HG03571 (cell line): ENCODE data around the gene ESCO1.
"Not testable (repeated sequence)": the region's sequence is repeated elsewhere in the genome, so short reads cannot be mapped to it uniquely, and the experiment has no call there.

ENCODE experiments used
- ATAC-seq: cut with Tn5 transposase; IDR thresholded peaks from one replicate; pipeline ENCODE4 v1.9.1; 2021; ENCODE audit not compliant: unreplicated experiment

Gene ESCO1, protein sequence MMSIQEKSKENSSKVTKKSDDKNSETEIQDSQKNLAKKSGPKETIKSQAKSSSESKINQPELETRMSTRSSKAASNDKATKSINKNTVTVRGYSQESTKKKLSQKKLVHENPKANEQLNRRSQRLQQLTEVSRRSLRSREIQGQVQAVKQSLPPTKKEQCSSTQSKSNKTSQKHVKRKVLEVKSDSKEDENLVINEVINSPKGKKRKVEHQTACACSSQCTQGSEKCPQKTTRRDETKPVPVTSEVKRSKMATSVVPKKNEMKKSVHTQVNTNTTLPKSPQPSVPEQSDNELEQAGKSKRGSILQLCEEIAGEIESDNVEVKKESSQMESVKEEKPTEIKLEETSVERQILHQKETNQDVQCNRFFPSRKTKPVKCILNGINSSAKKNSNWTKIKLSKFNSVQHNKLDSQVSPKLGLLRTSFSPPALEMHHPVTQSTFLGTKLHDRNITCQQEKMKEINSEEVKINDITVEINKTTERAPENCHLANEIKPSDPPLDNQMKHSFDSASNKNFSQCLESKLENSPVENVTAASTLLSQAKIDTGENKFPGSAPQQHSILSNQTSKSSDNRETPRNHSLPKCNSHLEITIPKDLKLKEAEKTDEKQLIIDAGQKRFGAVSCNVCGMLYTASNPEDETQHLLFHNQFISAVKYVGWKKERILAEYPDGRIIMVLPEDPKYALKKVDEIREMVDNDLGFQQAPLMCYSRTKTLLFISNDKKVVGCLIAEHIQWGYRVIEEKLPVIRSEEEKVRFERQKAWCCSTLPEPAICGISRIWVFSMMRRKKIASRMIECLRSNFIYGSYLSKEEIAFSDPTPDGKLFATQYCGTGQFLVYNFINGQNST

DNA sequence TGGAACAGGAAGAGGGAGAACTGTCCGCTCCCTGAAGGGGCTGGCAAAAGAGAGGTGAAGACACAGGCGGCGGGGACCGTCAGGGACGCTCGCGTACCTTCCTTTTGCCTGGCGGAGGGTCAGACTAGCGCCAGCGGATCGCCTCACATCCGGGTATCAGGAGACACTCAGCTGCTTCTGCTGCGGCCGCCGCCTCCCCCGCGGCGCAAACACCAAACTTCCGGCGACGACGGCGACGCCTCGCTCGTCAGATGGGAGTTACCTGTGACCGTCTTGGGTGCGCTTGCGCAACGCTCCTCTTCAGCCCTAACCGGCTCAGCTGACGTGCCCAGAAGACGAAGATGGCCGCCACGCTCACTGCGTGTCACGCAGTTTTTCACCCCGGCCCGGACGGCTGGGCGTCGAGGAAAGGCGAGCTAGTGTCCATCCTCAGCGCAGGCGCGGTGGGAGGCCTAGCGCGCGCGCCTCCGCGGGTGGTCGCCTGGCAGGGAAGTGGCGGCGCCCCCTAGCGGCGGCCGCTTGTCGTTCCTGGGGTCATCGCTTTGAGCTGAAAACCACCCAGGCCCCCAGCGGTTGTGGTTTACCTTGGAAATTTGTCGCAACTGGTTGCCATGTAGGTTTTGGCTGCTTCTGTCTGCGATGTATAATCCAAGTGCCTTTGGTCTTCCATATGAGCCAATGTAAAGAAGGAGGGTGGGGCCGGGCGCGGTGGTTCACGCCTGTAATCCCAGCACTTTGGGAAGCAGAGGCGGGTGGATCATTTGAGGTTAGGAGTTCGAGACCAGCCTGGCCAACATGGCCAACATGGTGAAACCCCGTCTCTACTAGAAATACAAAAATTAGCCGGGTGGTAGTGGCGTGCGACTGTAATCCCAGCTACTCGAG is at the start of gene ESCO1:
ESCO1 (minus strand) TSS at position 179 of the 885 bp plus-strand sequence. CDS start 25,861 bp downstream, outside the sequence.
- peak; percentile 87 for ATAC-seq

DNA sequence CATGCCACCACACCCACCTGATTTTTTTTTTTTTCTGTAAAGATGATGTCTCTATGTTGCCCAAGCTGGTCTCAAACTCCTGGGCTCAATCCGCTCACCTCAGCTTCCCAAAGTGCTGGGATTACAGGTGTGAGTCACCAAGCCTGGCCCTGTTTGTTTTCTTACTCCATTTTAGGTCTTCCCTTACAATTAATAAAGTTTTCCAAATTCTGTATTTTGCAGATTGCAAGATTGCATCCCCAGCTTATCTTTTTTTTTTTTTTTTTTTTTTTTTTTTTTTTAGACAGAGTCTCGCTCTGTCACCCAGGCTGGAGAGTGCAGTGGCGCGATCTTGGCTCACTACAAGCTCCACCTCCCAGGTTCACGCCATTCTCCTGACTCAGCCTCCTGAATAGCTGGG is 39.9 kb upstream of the ESCO1 start:
- ATAC-seq, result not testable (repeated sequence)

DNA sequence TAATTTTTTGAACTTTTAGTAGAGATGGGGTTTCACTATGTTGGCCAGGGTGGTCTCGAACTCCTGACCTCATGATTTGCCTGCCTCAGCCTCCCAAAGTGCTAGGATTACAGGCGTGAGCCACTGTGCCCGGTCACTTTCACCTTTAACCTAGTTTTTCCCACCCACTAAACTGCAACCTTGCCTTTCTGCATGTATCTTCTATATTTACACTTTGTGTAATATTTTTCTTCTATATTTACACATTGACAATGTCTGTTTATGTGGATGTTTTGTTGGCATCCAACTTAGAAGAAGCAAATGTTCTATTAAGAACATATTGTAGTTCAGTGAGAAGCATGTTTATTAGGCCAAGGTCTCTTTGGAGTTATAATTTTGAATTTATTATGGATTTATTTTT is 38.3 kb upstream of the ESCO1 start:
- ATAC-seq, result no peak

DNA sequence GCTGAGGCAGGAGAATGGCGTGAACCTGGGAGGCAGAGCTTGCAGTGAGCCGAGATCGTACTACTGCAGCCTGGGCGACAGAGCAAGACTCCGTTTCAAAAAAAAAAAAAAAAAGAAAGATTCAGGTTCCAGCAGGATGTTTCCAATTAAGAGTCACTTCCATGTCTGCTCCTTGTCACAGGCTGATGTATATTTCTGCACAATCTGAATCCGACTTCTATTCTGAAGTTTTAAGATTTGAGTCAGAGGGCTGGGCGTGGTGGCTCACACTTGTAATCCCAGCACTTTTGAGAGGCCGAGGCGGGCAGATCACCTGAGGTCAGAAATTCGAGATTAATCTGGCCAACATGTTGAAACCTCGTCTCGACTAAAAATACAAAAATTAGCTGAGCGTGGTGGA is 36.3 kb upstream of the ESCO1 start:
- ATAC-seq, result no peak

DNA sequence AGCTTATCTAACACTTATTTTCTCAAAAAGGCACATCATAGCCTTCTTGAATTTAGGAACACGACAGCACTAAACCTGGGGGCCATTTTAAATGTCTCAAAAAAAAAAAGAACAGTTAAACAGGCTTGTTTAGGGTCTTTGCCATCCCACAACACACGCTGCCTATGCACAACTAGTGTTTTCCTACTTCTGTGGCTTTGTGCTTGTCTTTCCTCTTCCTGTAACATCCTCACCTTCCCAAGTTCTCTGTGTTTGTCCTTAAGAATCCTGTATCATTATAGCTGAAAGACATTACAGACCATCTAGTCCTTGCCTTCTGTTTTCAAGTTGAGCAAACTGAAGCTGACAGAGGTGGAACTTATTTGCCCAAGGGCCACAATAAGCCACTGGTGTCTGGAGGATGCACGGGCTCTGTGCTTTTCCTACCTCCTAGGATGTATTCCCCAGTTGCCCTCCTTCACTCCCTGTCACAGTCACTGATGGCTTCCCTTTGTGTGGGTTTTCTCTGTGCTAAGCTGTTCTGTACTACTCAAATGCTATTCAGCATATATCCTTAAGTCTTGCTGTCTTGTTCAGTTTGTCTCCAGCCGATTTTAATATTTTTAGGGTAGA is 34.2 kb upstream of the ESCO1 start:
- ATAC-seq, result no peak

DNA sequence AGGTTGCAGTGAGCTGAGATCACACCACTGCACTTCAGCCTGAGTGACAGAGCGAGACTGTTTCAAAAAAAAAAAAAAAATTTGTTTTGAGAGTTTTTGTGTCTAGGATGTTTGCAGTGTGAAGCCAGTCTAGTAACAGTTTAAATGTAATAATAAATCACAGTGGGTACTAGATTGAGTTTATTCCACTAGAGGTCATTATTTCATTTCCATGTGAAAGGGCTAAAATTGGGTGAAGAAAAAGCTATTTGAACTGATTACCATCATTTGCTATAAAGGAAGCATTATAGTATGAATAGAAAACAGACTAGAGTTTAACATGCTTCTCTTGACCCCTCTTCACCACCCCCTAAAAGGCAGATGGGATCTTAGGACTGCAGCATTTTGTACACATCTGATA is 31.9 kb upstream of the ESCO1 start:
- no peak for ATAC-seq

DNA sequence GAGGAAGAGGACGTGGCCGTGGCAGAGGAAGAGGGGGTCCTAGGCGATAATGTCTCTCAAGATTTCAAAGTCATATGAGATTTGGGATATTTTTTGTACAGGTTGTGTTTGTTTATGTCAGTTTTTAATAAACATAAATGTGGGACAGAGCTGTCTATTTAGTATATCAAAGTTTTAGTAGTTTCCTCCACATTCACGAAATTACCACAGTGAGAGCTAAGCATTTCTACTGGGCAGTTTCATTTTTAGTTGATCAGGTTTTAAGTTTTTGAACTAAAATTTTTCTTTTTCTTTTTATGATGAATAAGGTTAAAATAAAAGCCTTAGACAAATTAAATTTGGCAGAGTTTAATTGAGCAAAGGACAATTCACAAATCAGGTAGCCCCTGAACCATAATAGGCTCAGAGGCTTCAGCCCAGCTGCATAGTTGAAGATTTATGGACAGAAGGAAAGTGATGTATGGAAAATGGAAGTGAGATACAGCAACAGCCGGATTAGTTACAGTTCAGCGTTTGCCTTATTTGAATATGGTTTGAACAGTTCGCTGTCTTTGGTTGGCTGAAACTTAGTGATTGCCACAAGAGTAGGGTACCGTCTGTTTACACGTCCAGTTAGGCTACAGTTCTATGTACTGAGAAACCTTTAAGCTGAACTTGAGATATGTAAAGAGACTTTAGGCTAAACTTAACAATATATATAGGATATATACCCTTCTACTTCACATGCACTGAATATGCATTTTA is 28.8 kb upstream of the ESCO1 start:
- ATAC-seq, result peak; percentile 78

DNA sequence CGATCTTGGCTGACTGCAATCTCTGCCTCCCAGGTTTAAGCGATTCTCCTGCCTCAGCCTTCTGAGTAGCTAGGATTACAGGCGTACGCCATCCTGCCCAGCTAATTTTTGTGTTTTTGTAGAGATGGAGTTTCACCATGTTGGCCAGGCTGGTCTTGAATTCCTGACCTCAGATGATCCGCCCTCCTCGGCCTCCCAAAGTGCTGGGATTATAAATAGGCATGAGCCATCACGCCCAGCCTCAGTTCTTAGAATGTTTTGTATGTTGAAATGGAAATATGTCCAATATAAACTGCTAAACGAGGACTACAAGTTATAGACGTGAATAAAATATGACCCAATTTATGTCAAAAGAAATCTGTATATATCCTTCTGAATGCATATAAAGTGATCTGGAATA is 21.1 kb upstream of the ESCO1 start:
- ATAC-seq, result not testable (repeated sequence)

DNA sequence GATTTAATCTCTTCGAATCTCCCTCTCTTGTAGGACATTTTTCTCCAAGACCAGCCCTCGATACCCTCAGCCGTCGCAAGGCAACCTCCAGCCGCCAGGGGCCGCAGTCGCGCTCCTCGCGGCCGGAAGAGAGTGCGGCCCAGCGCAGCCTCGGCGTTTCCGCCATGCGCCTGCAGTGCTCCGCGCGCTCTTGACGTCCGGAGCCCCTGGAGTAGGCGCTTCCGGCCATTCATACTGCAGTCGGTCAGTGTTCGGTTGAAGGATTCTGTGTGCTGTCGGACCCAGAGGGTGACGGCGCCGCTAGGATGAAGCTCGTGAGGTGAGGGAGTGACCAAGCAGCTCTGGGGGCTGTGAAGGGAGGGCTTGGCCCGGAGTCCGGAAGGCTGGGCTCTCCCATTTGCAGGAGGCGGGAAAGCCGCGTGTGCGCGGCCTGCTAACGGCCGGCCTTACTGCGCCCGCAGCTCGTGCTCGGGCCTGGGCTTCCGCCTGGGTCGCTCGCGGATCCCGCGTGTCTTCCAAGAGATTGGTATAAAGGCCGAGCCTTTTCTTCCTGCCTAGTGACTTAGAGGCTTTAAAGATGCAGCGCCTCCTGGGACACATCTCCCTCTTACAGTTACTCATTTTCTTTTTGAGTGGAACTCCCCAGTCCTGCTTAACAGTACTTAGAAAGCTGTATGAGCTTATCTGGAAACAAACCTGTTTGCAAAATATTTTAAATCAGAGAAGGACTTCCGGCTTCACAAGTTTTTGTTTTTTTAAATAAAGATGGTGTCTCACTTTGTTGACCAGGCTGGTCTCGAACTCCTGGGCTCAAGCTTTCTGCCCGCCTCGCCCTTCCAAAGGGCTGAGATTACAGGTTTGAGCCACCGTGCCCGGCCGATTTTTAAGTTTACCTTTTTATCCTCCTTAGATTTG is 11.9 kb upstream of the ESCO1 start, which contains the start of gene SNRPD1:
SNRPD1 (plus strand) TSS at position 190 of the 915 bp plus-strand sequence; CDS start at position 306, 116 bp downstream.
- peak; percentile 99 for ATAC-seq

DNA sequence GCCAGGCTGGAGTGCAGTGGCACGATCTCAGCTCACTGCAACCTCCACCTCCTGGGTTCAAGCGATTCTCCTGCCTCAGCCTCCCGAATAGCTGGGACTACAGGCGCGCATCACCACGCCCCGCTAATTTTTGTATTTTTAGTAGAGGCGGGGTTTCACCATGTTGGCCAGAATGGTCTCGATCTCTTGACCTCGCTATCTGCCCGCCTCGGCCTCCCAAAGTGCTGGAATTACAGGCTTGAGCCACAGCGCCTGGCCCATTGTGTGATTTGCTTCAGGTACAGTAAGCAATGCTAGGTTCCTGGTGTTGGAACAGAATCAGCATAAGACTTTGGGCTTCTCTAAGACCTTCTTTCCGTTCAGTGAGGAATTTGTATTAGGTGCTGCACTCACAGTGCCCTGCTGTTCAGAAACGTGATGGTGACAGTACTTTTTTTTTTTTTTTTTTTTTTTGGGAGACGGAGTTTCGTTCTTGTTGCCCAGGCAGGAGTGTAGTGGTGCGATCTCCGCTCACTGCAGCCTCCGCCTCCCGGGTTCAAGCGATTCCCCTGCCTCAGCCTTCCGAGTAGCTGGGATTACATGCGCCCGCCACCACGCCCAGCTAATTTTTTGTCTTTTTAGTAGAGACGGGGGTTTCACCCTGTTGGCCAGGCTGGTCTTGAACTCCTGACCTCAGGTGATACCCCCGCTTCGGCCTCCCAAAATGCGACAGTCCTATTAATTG is 11.1 kb upstream of the ESCO1 start:
- not testable (repeated sequence) for ATAC-seq

DNA sequence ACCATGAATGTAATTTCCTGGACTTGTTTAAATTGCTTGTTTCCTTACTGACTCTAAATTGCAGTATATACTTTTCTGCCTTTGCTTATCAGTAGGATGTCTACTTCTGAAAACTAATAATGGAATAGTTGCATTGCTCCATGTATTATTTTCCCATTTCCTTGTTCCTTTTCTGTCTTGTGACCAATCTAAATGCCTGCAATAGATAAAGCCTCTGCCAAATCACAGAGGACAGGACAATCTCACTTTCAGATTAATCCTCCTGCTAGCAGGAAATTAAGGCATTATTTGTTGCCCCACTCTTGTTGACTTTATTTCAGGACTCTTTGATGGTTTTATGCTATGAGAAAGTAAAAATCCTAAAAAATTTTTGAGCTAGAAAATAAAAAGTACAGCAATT is 4.7 kb upstream of the ESCO1 start:
- ATAC-seq, result no peak

DNA sequence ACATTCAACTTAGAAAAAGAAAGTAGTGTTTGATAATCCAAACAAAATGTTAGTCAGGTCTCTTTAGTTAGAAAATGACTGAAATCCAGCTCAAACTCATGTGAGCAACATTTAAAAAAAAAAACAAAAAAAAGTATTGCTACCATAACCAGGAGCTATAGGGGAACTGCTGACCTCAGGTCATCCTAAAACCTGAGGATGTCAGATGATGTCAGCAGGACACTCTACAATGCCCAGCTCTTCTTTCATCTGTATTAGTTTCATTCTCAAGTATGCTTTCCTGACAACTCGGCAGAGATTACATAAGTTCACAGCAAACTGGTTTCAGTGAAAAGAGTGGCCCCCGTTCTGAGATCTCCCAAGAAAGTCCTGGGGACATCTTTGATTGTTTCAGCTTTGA is 4.2 kb upstream of the ESCO1 start:
- ATAC-seq, result no peak

DNA sequence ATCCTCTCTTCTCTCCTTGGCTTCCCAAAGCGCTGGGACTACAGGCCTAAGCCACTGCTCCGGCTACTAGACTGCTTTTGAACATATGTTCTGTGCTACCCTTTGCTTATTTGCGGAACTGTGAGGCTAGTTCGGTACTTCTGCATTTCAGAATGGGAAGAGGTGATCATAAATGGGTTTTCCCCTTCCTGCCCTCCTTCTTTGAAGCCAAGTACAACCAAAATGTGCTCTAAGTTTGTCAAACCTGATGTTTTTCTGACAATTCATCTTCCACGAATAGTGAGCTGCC is 1.7 kb upstream of the ESCO1 start:
- ATAC-seq, result no peak

DNA sequence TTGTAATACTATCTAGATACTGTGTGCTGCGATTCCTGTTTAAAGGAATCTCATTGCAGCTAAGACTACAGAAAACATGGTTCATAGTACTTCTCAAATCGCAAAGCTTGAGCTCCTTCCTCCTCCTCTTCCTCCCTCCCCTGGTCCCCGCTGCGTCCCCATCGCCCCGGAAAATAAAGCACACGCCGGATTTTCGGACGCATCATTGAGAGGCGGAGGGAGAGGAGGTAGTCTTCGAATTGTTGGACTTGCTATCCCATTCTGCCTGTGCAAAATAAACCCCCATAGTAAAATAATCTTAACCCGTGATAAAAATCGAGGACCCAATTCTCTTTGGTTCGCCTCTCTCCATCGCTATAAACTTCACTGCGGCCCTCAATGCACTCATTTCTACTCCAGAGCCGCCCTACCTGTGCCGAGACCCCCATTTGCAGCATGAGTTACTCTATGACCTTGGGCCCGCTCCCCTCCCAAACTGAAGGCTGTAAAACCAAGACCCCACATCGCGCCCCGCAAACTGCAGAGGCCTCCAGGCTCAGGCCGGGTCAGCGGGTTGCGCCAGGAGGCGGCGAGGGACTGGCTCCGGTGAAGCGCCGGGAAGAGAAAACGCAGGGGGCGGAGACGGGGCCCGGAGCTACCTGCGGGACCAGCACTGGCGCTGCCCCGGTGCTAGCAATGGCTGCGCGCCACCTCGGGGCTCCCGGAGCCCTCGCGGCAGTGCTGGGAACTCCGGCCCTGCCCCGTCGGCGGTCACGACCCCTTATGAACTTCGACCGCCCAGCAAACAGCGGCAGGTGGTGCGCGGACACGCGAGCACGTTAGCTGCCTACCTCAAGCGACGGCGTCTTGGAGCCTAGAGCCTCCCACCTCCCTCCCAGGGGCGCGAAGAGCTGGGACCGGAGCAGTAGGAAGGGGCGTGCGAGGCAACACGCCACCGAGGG is 649 bp downstream of the ESCO1 start:
- peak; percentile 42 for ATAC-seq

DNA sequence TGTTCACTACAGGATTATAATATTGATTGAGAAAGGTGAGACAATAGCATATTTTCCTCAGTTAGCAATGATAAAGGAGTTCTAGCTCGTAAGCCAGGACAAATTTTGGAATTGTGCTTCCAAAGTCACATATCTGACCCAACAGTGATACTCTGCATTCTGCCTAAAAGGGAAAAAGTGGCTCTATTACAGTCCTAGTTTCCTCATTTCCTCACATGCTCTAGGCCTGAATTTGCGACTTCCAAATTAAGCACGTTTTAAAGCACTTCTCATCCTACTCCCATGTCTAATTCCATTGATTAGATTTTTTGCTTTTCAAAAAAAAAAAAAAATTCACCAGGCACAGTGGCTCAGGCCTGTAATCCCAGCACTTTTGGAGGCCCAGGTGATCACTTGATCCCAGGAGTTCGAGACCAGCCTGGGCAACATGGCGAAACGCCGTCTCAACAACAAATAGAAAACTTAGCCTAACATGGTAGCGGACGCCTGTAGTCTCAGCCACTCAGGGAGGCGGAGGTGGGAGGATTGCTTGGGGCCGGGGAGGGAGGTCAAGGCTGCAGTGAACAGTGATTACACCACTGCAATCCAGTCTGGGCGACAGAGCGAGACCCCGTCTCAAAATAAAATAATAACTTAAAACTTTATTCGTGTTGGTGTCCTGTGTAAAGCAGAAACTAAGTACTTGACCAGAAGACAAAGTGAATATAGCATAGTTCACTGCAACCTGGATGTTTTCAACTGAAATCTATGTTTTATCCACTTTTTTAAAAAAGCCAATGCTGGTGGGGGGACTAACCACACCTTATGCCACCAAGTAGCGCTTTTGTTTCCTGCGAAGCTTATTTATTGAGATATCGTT is 1.5 kb downstream of the ESCO1 start:
- ATAC-seq, result no peak

DNA sequence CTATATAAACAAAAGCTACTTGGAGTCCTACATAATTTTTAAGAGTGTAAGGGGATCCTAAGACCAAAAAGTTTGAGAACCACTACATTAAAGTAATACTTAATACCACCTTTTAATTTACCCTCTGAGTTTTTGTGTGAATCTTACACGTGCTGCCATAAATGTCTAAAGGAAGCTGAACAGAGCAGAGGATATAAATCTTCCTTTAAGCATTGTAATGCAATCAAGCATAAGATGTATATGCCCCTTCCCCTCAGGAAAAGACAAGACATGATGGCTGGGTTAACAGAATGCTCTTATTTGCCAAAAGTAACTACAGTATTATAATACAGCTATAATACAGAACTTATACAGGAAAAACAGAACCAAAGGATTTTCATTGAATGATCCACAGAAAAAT is 2.9 kb downstream of the ESCO1 start:
- ATAC-seq, result no peak
